PFSK-1 (cell line): Measurements from ENCODE around the gene GANAB.

Experiments
- FOXP2 ChIP-seq: optimal IDR thresholded peaks from 2 replicates; pipeline ENCODE3; 2011; ENCODE audit warnings: borderline replicate concordance, control low read depth, inconsistent platforms; ENCODE audit not compliant: insufficient read depth; ENCODE audit errors: extremely low read length, extremely low read depth
- POLR2AphosphoS5 ChIP-seq: IDR thresholded peaks from 2 replicates; pipeline ENCODE4 v1.6.1; 2012; ENCODE audit warnings: low read depth, mild to moderate bottlenecking, control low read depth, low read length, moderate library complexity
- SIN3A ChIP-seq: IDR thresholded peaks from 2 replicates; pipeline ENCODE4 v1.6.1; 2012; ENCODE audit warnings: mild to moderate bottlenecking, low read length, moderate library complexity, borderline replicate concordance; ENCODE audit not compliant: insufficient read depth
- TAF1 ChIP-seq: IDR thresholded peaks from 2 replicates; pipeline ENCODE4 v1.6.1; 2012; ENCODE audit warnings: low read length, control low read depth, borderline replicate concordance; ENCODE audit not compliant: insufficient read depth
- TF ChIP-seq, protein P1 (sequence below), 2 experiments: IDR thresholded peaks; 2 replicates each; pipeline versions ENCODE4 v1.6.1 to v1.8.0; 2011 to 2012; ENCODE audit warnings: low read depth in 2 of 2, low read length in 2 of 2, control low read depth in 1 of 2, inconsistent platforms in 1 of 2, mild to moderate bottlenecking in 1 of 2, moderate library complexity in 1 of 2; ENCODE audit not compliant: insufficient read depth in 1 of 2

GANAB gene

DNA sequence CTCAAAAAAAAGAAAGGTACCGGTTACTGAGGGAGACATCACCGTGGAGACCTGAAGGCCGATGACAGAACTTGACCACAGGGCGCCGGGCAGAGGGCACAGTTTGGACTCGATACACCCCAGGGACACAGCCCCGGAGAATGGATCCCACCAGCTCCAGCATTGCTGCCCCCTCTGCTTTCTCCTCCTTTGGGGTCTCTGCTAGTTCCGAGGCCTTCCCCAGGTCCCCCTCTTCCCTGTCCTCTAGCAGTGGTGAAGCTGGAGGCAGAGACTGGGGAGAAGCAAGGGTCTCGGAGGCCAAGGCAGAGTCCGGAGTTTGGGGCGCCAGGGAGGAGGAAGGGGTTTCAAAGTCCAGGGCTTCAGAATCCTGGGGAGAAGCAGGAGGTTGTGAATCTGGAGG is 67.9 kb downstream of the GANAB start:
- no peak for TF ChIP-seq FOXP2
- no peak for TF ChIP-seq POLR2AphosphoS5
- TF ChIP-seq, protein P1, sequence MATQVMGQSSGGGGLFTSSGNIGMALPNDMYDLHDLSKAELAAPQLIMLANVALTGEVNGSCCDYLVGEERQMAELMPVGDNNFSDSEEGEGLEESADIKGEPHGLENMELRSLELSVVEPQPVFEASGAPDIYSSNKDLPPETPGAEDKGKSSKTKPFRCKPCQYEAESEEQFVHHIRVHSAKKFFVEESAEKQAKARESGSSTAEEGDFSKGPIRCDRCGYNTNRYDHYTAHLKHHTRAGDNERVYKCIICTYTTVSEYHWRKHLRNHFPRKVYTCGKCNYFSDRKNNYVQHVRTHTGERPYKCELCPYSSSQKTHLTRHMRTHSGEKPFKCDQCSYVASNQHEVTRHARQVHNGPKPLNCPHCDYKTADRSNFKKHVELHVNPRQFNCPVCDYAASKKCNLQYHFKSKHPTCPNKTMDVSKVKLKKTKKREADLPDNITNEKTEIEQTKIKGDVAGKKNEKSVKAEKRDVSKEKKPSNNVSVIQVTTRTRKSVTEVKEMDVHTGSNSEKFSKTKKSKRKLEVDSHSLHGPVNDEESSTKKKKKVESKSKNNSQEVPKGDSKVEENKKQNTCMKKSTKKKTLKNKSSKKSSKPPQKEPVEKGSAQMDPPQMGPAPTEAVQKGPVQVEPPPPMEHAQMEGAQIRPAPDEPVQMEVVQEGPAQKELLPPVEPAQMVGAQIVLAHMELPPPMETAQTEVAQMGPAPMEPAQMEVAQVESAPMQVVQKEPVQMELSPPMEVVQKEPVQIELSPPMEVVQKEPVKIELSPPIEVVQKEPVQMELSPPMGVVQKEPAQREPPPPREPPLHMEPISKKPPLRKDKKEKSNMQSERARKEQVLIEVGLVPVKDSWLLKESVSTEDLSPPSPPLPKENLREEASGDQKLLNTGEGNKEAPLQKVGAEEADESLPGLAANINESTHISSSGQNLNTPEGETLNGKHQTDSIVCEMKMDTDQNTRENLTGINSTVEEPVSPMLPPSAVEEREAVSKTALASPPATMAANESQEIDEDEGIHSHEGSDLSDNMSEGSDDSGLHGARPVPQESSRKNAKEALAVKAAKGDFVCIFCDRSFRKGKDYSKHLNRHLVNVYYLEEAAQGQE (IDR thresholded peaks at IDR 0.05; ENCODE audit: insufficient read depth in 1 of 2, low read depth in 2 of 2, low read length in 2 of 2), result no peak
- no peak for TF ChIP-seq SIN3A

DNA sequence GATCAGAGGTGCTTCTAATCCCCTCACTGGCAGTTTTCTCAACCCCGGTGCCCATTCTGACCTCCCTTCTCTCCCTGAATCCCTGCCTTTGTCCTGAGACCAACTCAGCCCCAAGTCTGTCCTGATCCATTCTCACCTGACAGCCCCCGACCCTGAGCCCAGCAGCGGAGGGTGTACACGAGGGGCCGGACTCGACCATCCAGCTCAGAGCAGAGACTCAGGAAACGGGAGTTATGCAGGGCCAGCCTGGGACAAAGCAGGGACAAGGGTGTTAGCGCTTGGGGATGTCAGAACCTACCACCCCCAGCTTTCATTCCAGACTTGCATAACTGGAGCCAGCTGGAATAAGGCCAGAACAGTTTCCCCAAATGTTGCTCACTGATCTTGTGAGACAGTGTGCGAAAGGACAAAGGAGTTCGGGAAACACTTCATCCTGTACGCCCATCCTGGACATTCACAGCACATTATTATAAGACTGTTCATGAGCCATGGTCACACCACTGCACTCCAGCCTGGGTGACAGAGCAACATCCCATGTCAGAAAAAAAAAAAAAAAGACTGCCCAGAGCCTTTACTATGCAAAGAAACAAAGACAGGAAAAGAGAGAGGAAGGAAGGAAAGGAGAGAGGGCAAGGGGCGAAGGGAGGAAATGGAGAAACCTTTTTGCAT is 69.2 kb downstream of the GANAB start:
- TF ChIP-seq SIN3A (no peak), FOXP2 (no peak), POLR2AphosphoS5 (no peak), TAF1 (no peak)
- TF ChIP-seq, protein P1 (IDR thresholded peaks at IDR 0.05; ENCODE audit: insufficient read depth in 1 of 2, low read depth in 2 of 2, low read length in 2 of 2), result no peak

DNA sequence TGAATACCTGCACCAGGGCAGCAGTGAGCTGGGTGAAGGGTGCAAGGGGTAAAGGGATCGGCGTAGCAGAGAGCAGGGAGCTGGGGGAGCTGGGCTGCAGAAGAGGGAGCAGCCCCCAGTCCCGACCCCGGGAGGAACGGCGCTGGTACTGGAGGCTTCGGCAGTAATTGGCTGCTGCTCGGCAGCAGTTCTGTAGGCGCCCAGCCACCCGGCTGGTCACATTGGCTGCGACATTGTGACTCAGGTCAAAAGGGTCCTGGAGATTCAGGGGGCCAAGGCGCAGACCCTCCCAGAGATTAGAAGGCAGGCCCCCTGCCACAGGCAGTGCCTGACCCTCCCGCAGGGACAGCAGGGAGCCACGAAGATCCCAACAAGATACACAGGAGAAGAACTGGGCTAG is 70.6 kb downstream of the GANAB start:
- TF ChIP-seq POLR2AphosphoS5, result no peak

DNA sequence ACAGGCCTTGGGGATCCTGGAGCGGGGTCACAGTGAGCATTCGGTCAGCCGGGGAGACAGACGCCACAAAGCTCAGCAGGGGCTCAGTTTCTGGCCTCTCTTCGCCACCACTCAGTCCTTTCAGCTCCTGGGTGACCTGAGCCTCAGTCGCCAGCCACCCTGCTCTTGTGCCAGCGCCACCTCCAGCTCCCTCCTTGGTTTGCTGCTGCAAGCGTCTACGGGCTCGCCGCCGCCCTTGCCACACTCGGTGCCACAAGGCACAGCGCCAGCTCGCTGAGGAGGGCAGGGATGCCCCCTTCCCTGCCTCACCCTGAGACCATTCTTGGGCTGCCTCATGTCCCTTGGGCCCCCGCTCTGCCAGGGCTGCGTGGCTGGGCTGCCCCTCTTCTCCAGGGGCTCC is 71.3 kb downstream of the GANAB start:
- TF ChIP-seq, protein P1 (IDR thresholded peaks at IDR 0.05; ENCODE audit: insufficient read depth in 1 of 2, low read depth in 2 of 2, low read length in 2 of 2), result no peak
